Sigmoid colon (tissue), 4 donors: ENCODE results near the gene CIAO2A.

ENCODE experiments used
- CTCF ChIP-seq, 4 experiments: fragments of 450-650 bp in 3 of 4; fragments of 200-600 bp in 1 of 4; IDR thresholded peaks; one replicate each; pipeline ENCODE4 v1.5.1; 2016 to 2019; ENCODE audit warnings: antibody characterized with exemption in 4 of 4, mild to moderate bottlenecking in 3 of 4, moderate library complexity in 2 of 4
- POLR2A ChIP-seq, 2 donors: fragments of 450-650 bp; IDR thresholded peaks; one replicate each; pipeline ENCODE4 v1.6.1; 2016; ENCODE audit warnings: antibody characterized with exemption in 2 of 2, mild to moderate bottlenecking in 2 of 2, moderate library complexity in 2 of 2
- POLR2AphosphoS5 ChIP-seq, 4 donors: sonication (generic); formaldehyde crosslinking; IDR thresholded peaks; one replicate each; pipeline ENCODE4 v1.6.1; 2017; ENCODE audit warnings: antibody characterized with exemption in 4 of 4

GRCh38 chr15:64138331-64138941 lies 44.8 kb upstream of the CIAO2A start:
- TF ChIP-seq POLR2A (IDR thresholded peaks at IDR 0.05) (no peak), CTCF (IDR thresholded peaks at IDR 0.05) (no peak), POLR2AphosphoS5 (IDR thresholded peaks at IDR 0.05) (no peak)
